ENCODE results near the gene MRTFA. TPM values are rescaled to one million over a fixed set of nuclear protein-coding genes. Genes with fewer than 3 reads are reported as not detected.

Gene MRTFA
- total RNA-seq, 1 experiment from 2014 or later, result 44.7 TPM

DNA sequence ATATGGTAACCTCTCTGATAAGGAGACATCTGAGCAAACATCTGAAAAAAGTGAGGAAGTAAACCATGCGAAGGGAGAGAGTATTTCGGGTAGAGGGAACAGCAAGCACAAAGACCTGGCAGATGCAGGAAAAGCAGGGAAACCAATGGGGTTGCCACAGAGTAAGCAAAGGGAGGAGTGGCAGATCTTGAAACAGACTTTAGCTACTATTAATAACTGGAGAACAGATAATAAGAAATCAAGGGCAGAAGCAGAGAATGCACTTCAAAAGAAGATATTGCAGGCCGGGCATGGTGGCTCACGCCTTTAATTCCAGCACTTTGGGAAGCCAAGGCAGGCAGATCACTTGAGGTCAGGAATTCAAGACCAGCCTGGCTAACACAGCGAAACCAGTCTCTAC lies 18.1 kb downstream of the MRTFA start:
- Histone ChIP-seq H3K79me2 (ENCODE audit: low read depth) (peaks cover 82% of the 10 kb centered on the region), H3K9me2 (ENCODE audit: insufficient read depth) (no peaks in the 10 kb centered on the region), H3K4me2 (no peak overlapping the region), H3K36me3 (ENCODE audit: low read depth) (no peaks in the 10 kb centered on the region), H2AFZ (no peak overlapping the region), H3K27ac (no peak overlapping the region), H3K9me3 (ENCODE audit: insufficient read depth, low read depth) (peaks cover 16% of the 10 kb centered on the region), H4K20me1 (ENCODE audit: insufficient read depth) (peaks cover 7% of the 10 kb centered on the region), H3F3A (ENCODE audit: insufficient read depth, low read depth) (peaks cover 43% of the 10 kb centered on the region), H3K27me3 (ENCODE audit: insufficient read depth, low read depth) (no peaks in the 10 kb centered on the region), H3K4me3 (no peak overlapping the region), H3K4me1 (replicated peaks; ENCODE audit: insufficient read depth) (peaks cover 7% of the 10 kb centered on the region)
- intact Hi-C loops (cut with micrococcal nuclease; ENCODE audit: unreplicated experiment), result no loop called here
- no TSS peak for BruUV-seq (replicated peaks)
- POLR2A ChIA-PET (ENCODE audit: unreplicated experiment), result no interaction called here
- TF ChIP-seq CTCF (conservative IDR thresholded peaks at IDR 0.05) (no peak), EZH2 (IDR thresholded peaks at IDR 0.05; ENCODE audit: low read depth) (no peak)
- CTCF ChIA-PET, result no interaction called here
- DNase-seq, result no peak

DNA sequence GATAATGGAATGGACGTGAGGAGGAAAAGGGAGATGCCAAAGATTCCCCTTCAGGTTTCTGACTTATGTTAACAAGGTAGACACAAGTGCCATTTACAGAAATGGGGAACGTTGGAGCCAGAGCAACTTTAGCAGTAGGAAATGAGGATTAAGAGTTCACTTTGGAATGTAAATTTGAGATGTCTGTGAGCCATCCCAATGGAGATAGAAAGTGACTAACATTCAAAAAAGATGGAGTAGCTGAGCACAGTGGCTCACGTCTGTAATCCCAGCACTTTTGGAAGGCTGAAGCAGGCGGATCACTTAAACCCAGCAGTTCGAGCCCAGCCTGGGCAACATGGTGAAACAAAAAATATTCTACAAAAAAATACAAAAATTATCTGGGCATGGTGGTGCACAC lies 19.9 kb downstream of the MRTFA start:
- H3K27me3 ChIP-seq (ENCODE audit: insufficient read depth, low read depth), result no peaks in the 10 kb centered on the region
- no peak overlapping the region for H3K4me3 ChIP-seq
- TF ChIP-seq CTCF (conservative IDR thresholded peaks at IDR 0.05) (no peak), EZH2 (IDR thresholded peaks at IDR 0.05; ENCODE audit: low read depth) (no peak)
- H3K27ac ChIP-seq, result no peak overlapping the region
- H4K20me1 ChIP-seq (ENCODE audit: insufficient read depth), result peaks cover 23% of the 10 kb centered on the region
- H3K9me2 ChIP-seq (ENCODE audit: insufficient read depth), result no peaks in the 10 kb centered on the region
- peaks cover 84% of the 10 kb centered on the region for H3K79me2 ChIP-seq (ENCODE audit: low read depth)
- peaks cover 16% of the 10 kb centered on the region for H3K9me3 ChIP-seq (ENCODE audit: insufficient read depth, low read depth)
- no peak for DNase-seq
- peaks cover 14% of the 10 kb centered on the region for H3K4me1 ChIP-seq (replicated peaks; ENCODE audit: insufficient read depth)
- ChIA-PET POLR2A (ENCODE audit: unreplicated experiment) (no interaction called here), CTCF (no interaction called here)
- H3K4me2 ChIP-seq, result no peak overlapping the region
- H3K36me3 ChIP-seq (ENCODE audit: low read depth), result no peaks in the 10 kb centered on the region
- no peak overlapping the region for H2AFZ ChIP-seq
- intact Hi-C loops (cut with micrococcal nuclease; ENCODE audit: unreplicated experiment), result no loop called here
- no TSS peak for BruUV-seq (replicated peaks)
- H3F3A ChIP-seq (ENCODE audit: insufficient read depth, low read depth), result peaks cover 35% of the 10 kb centered on the region

DNA sequence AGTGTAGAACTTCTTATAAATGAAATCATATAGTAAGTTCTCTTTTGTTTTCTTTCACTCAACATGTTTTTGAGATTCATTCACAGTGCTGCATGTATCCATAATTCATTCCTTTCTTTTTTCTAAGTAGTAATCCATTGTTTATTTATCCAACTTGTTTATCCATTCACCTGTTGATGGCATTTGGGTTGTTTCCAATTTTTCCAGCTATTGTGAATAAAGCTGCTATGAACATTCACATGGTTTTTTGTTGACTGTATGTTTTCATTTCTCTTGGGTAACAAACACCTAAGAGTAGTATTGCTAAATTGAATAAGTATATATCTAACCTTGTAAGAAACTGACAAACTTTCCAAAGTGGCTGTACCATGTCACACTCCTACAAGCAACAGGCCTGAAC lies 23.5 kb downstream of the MRTFA start:
- Histone ChIP-seq H3K4me3 (no peak overlapping the region), H3K9me3 (ENCODE audit: insufficient read depth, low read depth) (no peaks in the 10 kb centered on the region), H3K4me2 (no peak overlapping the region), H3K4me1 (replicated peaks; ENCODE audit: insufficient read depth) (peaks cover 9% of the 10 kb centered on the region), H3K27ac (no peak overlapping the region), H3K36me3 (ENCODE audit: low read depth) (no peaks in the 10 kb centered on the region), H3K9me2 (ENCODE audit: insufficient read depth) (no peaks in the 10 kb centered on the region), H3K79me2 (ENCODE audit: low read depth) (peaks cover 88% of the 10 kb centered on the region), H2AFZ (no peak overlapping the region), H4K20me1 (ENCODE audit: insufficient read depth) (peaks cover 25% of the 10 kb centered on the region), H3F3A (ENCODE audit: insufficient read depth, low read depth) (peaks cover 13% of the 10 kb centered on the region; the same call in 1 of the 2 replicates), H3K27me3 (ENCODE audit: insufficient read depth, low read depth) (no peaks in the 10 kb centered on the region)
- intact Hi-C loops (cut with micrococcal nuclease; ENCODE audit: unreplicated experiment), result no loop called here
- CTCF ChIA-PET, result interaction anchor here (0.5 to 0.6 kb wide), 2 partner anchors 16 to 81 kb away, joined by 3 read pairs; no protein-coding TSS in a partner anchor
- no peak for DNase-seq
- BruUV-seq (replicated peaks), result no TSS peak
- TF ChIP-seq CTCF (conservative IDR thresholded peaks at IDR 0.05), result no peak
- TF ChIP-seq EZH2 (IDR thresholded peaks at IDR 0.05; ENCODE audit: low read depth), result no peak
- POLR2A ChIA-PET (ENCODE audit: unreplicated experiment), result no interaction called here

All from PC-9 (cell line).